NCI-H146 treated with DMSO at 0.1 percent for 48 hours (cell line): ENCODE results near the gene GNA15.

ENCODE experiments used
- DNase-seq: peaks from one replicate; lab custom pipeline; 2025; ENCODE audit not compliant: unreplicated experiment; lab: John Stamatoyannopoulos, UW

GNA15 gene

GRCh38 chr19:3206216-3206953 is 70.6 kb downstream of the GNA15 start:
- no peak for DNase-seq

GRCh38 chr19:3207461-3208242 is 71.8 kb downstream of the GNA15 start:
- DNase-seq, result no peak

- no peak for DNase-seq
Observed at GRCh38 chr19:3208317-3209207, 72.7 kb downstream of the GNA15 start.

GRCh38 chr19:3210347-3211017 is 74.6 kb downstream of the GNA15 start:
- DNase-seq, result no peak

GRCh38 chr19:3211191-3211590 is 75.4 kb downstream of the GNA15 start:
- DNase-seq, result no peak

GRCh38 chr19:3213159-3213558 is 77.3 kb downstream of the GNA15 start:
- DNase-seq, result no peak
